IMR-90 (cell line): ENCODE data around the gene STK25. TPM values are rescaled to one million over a fixed set of nuclear protein-coding genes. Genes with fewer than 3 reads are reported as not detected.

Experiments used
- ATAC-seq: fragments of 200-7000 bp; cut with Tn5 transposase; 2 replicates; pipeline ENCODE4 v1.9.1; 2020; ENCODE audit warnings: low read depth, mild to moderate bottlenecking, moderate library complexity
- BruUV-seq: library from RNA; stranded (reverse); fragments of 400-500 nt; replicated peaks from 2 replicates; lab custom pipeline; 2021; lab: Mats Ljungman, UMichigan
- CTCF ChIA-PET: fragments of 300-600 bp; formaldehyde crosslinking; extraction: SDS; loops from one replicate; lab custom pipeline; 2021; ENCODE audit warnings: antibody characterized with exemption; lab: Yijun Ruan, JAX
- POLR2A ChIA-PET: fragments of 300-600 bp; sonication (Branson Sonifier 250); formaldehyde crosslinking; loops from one replicate; lab custom pipeline; 2022; ENCODE audit warnings: antibody characterized with exemption; ENCODE audit not compliant: unreplicated experiment; lab: Charles Lee
- DNase-seq: peaks from one replicate; pipeline ENCODE4 v3.0.0; 2013
- H2AFZ ChIP-seq: replicated peaks from 2 replicates; pipeline ENCODE3; 2013; ENCODE audit warnings: low read length, mild to moderate bottlenecking; ENCODE audit not compliant: poor library complexity
- H2AK5ac ChIP-seq: 2 replicates; pipeline ENCODE4 v1.6.1; 2013; ENCODE audit warnings: low read depth, low read length, inconsistent platforms
- H2AK9ac ChIP-seq: replicated peaks from 2 replicates; pipeline ENCODE3; 2013; ENCODE audit warnings: mild to moderate bottlenecking, low read depth, low read length, moderate library complexity; ENCODE audit not compliant: poor library complexity
- H2BK120ac ChIP-seq: 2 replicates; pipeline ENCODE4 v1.6.1; 2013; ENCODE audit warnings: low read depth, low read length, inconsistent platforms
- H2BK15ac ChIP-seq: 3 replicates; pipeline ENCODE4 v1.6.1; 2013; ENCODE audit warnings: low read depth, low read length, inconsistent platforms
- H2BK20ac ChIP-seq: 2 replicates; pipeline ENCODE4 v1.6.1; 2013; ENCODE audit warnings: low read depth, mild to moderate bottlenecking, inconsistent platforms, low read length, moderate library complexity
- H2BK5ac ChIP-seq: 2 replicates; pipeline ENCODE4 v1.6.1; 2013; ENCODE audit warnings: mild to moderate bottlenecking, low read depth, low read length, inconsistent platforms; ENCODE audit not compliant: poor library complexity, severe bottlenecking
- H3K14ac ChIP-seq: replicated peaks from 2 replicates; pipeline ENCODE4 v1.6.1; 2013; ENCODE audit warnings: low read depth, low read length, inconsistent platforms
- H3K18ac ChIP-seq: 2 replicates; pipeline ENCODE4 v1.6.1; 2013; ENCODE audit warnings: low read depth, low read length, control low read depth
- H3K23ac ChIP-seq: 2 replicates; pipeline ENCODE4 v1.6.1; 2013; ENCODE audit warnings: low read depth, low read length, inconsistent platforms
- H3K27ac ChIP-seq: 2 replicates; pipeline ENCODE4 v1.5.1; 2013; ENCODE audit warnings: mild to moderate bottlenecking, control low read depth, low read length; ENCODE audit not compliant: insufficient read depth
- H3K27me3 ChIP-seq: 2 replicates; pipeline ENCODE4 v1.6.1; 2013; ENCODE audit warnings: low read length; ENCODE audit not compliant: control insufficient read depth, insufficient read depth
- H3K36me3 ChIP-seq: 2 replicates; pipeline ENCODE4 v1.6.1; 2013; ENCODE audit warnings: low read length, mixed read lengths; ENCODE audit not compliant: control insufficient read depth, insufficient read depth
- H3K4ac ChIP-seq: 2 replicates; pipeline ENCODE4 v1.6.1; 2013; ENCODE audit warnings: low read depth, low read length, inconsistent platforms
- H3K4me1 ChIP-seq: 2 replicates; pipeline ENCODE4 v1.6.1; 2013; ENCODE audit warnings: low read length, mixed read lengths; ENCODE audit not compliant: control insufficient read depth, insufficient read depth
- H3K4me2 ChIP-seq: 2 replicates; pipeline ENCODE4 v1.6.1; 2013; ENCODE audit warnings: low read depth, mild to moderate bottlenecking, control low read depth, low read length, moderate library complexity
- H3K4me3 ChIP-seq: 2 replicates; pipeline ENCODE4 v1.5.1; 2013; ENCODE audit warnings: low read depth, mild to moderate bottlenecking, control low read depth, low read length, moderate library complexity; ENCODE audit not compliant: insufficient read depth
- H3K56ac ChIP-seq: 2 replicates; pipeline ENCODE4 v1.6.1; 2013; ENCODE audit warnings: low read length, inconsistent platforms; ENCODE audit not compliant: insufficient read depth; ENCODE audit errors: extremely low read depth
- H3K79me1 ChIP-seq, 2 experiments: 2 replicates each; pipeline ENCODE4 v1.6.1; 2013; ENCODE audit warnings: low read length in 2 of 2, inconsistent platforms in 1 of 2, low read depth in 1 of 2
- H3K9ac ChIP-seq: 2 replicates; pipeline ENCODE4 v1.6.1; 2013; ENCODE audit warnings: low read depth, low read length, control low read depth
- H3K9me1 ChIP-seq: 2 replicates; pipeline ENCODE4 v1.6.1; 2013; ENCODE audit warnings: low read length, inconsistent platforms; ENCODE audit not compliant: insufficient read depth
- H3K9me3 ChIP-seq: 2 replicates; pipeline ENCODE4 v1.6.1; 2013; ENCODE audit warnings: low read length; ENCODE audit not compliant: control insufficient read depth, insufficient read depth
- H4K20me1 ChIP-seq: 2 replicates; pipeline ENCODE4 v1.6.1; 2013; ENCODE audit warnings: low read length, inconsistent platforms; ENCODE audit not compliant: insufficient read depth
- H4K5ac ChIP-seq: 2 replicates; pipeline ENCODE4 v1.6.1; 2013; ENCODE audit warnings: mild to moderate bottlenecking, low read depth, low read length, control low read depth
- H4K8ac ChIP-seq, 2 experiments: 2 replicates each; pipeline ENCODE4 v1.6.1; 2013; ENCODE audit warnings: low read depth in 2 of 2, low read length in 2 of 2, control low read depth in 1 of 2, inconsistent platforms in 1 of 2
- H4K91ac ChIP-seq: 2 replicates; pipeline ENCODE4 v1.6.1; 2013; ENCODE audit warnings: low read depth, low read length, inconsistent platforms; ENCODE audit not compliant: insufficient read depth
- BHLHE40 ChIP-seq: fragments of 150-350 bp; IDR thresholded peaks from 2 replicates; pipeline ENCODE4 v1.6.1; 2016; ENCODE audit warnings: mild to moderate bottlenecking, low read depth, low read length
- CEBPB ChIP-seq: IDR thresholded peaks from 2 replicates; pipeline ENCODE4 v1.6.1; 2012; ENCODE audit warnings: low read depth, low read length, improper control_type of control experiment
- CHD1 ChIP-seq: IDR thresholded peaks from 2 replicates; pipeline ENCODE4 v1.6.1; 2012; ENCODE audit warnings: low read depth, low read length, improper control_type of control experiment
- FOS ChIP-seq: fragments of 150-350 bp; IDR thresholded peaks from 2 replicates; pipeline ENCODE4 v1.6.1; 2016; ENCODE audit warnings: low read depth, low read length
- MAFK ChIP-seq: IDR thresholded peaks from 2 replicates; pipeline ENCODE4 v1.6.1; 2012; ENCODE audit warnings: low read depth, low read length, improper control_type of control experiment
- MAZ ChIP-seq: IDR thresholded peaks from 2 replicates; pipeline ENCODE4 v1.6.1; 2012; ENCODE audit warnings: low read depth, mild to moderate bottlenecking, low read length, improper control_type of control experiment, moderate library complexity, borderline replicate concordance
- MXI1 ChIP-seq: IDR thresholded peaks from 2 replicates; pipeline ENCODE4 v1.6.1; 2012; ENCODE audit warnings: low read depth, mild to moderate bottlenecking, low read length, moderate library complexity, borderline replicate concordance
- NFE2L2 ChIP-seq: fragments of 150-350 bp; IDR thresholded peaks from 2 replicates; pipeline ENCODE4 v1.6.1; 2016; ENCODE audit warnings: low read depth, mild to moderate bottlenecking, low read length
- POLR2A ChIP-seq: IDR thresholded peaks from 2 replicates; pipeline ENCODE4 v1.6.1; 2012; ENCODE audit warnings: mild to moderate bottlenecking, low read depth, low read length
- RAD21 ChIP-seq: IDR thresholded peaks from 2 replicates; pipeline ENCODE4 v1.6.1; 2012; ENCODE audit warnings: low read length, improper control_type of control experiment
- RCOR1 ChIP-seq: IDR thresholded peaks from 2 replicates; pipeline ENCODE4 v1.6.1; 2012; ENCODE audit warnings: mild to moderate bottlenecking, low read length, improper control_type of control experiment; ENCODE audit not compliant: insufficient replicate concordance
- RFX5 ChIP-seq: IDR thresholded peaks from 2 replicates; pipeline ENCODE4 v1.8.0; 2012; ENCODE audit warnings: low read depth, mild to moderate bottlenecking, low read length, moderate library complexity
- SMC3 ChIP-seq: fragments of 150-350 bp; IDR thresholded peaks from 2 replicates; pipeline ENCODE4 v1.6.1; 2016; ENCODE audit warnings: low read depth, mild to moderate bottlenecking, antibody characterized with exemption, low read length, moderate library complexity
- USF2 ChIP-seq: fragments of 150-350 bp; IDR thresholded peaks from 2 replicates; pipeline ENCODE4 v1.6.1; 2017; ENCODE audit warnings: mild to moderate bottlenecking, antibody characterized with exemption, low read length, low read depth
- WGBS, 2 experiments: methylation state at CpG; one replicate each; pipeline versions ENCODE4 v1.1.5 to v1.1.7; 2013; ENCODE audit warnings: missing lambda C conversion rate in 2 of 2; ENCODE audit not compliant: insufficient read length in 1 of 2; ENCODE audit errors: extremely low coverage in 2 of 2; 5-methylcytosine and 5-hydroxymethylcytosine counted together
- dilution Hi-C: fragments of 300-500 bp; cut with HindIII; formaldehyde crosslinking; loops from one replicate; pipeline ENCODE4 v1.14.3; 2018; ENCODE audit warnings: low sequenced_read_pairs; ENCODE audit not compliant: unreplicated experiment
- in situ Hi-C: fragments of 300-500 bp; cut with MboI; formaldehyde crosslinking; loops from 3 replicates; pipeline ENCODE4 v1.14.3; 2019; ENCODE audit warnings: low sequenced_read_pairs, inconsistent platforms, mixed read lengths
- intact Hi-C: fragments of 100-400 bp; cut with micrococcal nuclease; formaldehyde crosslinking; loops from 2 replicates; pipeline ENCODE4 v1.10.0; 2022
- polyA plus RNA-seq, 3 experiments: library from polyadenylated mRNA; depleted of rRNA; stranded (reverse); fragments of >200 nt; gene quantifications; 2 replicates each; pipeline ENCODE4 v1.2.3, GENCODE V29; 2012; ENCODE audit warnings: low replicate concordance in 1 of 3
- total RNA-seq: library from RNA; depleted of rRNA; stranded (reverse); fragments of >200 nt; gene quantifications from 2 replicates; pipeline ENCODE4 v1.2.3, GENCODE V29; 2012
- TF ChIP-seq, protein P1 (sequence below): conservative IDR thresholded peaks from 2 replicates; pipeline ENCODE4 v1.5.1; 2012; ENCODE audit warnings: mild to moderate bottlenecking, low read depth, low read length, improper control_type of control experiment
- TF ChIP-seq, protein P2 (sequence below): fragments of 150-350 bp; IDR thresholded peaks from 2 replicates; pipeline ENCODE4 v1.6.1; 2016; ENCODE audit warnings: low read depth, mild to moderate bottlenecking, low read length, moderate library complexity, borderline replicate concordance

Gene STK25
- total and polyA plus RNA-seq, 2 of the 4 experiments (the other 2 are of a cell fraction), result 258 to 392 TPM

DNA sequence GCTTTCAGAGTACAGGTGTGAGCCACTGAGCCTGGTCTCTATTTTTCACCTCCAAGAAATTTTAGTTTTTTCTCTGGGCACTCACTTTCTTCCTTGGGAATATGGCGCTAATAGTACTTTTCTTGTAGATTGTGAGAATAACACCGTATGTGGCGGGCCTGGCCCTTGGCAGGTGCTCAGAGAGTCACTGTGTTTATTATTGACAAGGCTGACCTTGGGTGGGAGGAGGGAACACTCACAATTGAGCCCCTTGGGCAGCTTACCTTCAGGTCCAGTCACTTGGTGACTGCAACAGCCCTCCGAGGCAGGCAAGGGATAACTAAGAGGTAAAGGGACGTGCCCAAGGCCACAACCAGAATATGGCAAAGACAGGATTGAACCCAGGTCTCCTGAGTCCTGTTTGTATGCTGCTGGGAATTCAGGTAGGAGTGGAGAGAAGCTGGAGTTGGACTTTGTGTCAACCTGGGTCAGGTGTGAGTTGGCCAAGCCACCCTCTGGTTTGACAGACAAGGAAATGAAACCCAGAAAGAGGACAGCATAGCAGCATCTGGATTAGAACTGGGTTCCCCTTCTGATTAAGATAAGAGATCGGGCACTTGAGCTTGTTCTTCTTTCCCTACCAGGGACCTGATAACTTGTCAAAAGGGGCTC is 2.8 kb upstream of the STK25 start:
- H3K27ac ChIP-seq, result no peak overlapping the region
- H3K4me2 ChIP-seq, result no peak overlapping the region
- H4K91ac ChIP-seq, result no peak overlapping the region
- H3K4me3 ChIP-seq, result no peak overlapping the region
- H2AK9ac ChIP-seq, result no peak overlapping the region
- TF ChIP-seq MAZ (no peak), CEBPB (no peak), BHLHE40 (no peak), POLR2A (no peak), RFX5 (no peak), CHD1 (no peak), MAFK (no peak), USF2 (no peak), MXI1 (no peak), RCOR1 (no peak), FOS (no peak), RAD21 (no peak), SMC3 (no peak), NFE2L2 (no peak)
- TF ChIP-seq, protein P1, sequence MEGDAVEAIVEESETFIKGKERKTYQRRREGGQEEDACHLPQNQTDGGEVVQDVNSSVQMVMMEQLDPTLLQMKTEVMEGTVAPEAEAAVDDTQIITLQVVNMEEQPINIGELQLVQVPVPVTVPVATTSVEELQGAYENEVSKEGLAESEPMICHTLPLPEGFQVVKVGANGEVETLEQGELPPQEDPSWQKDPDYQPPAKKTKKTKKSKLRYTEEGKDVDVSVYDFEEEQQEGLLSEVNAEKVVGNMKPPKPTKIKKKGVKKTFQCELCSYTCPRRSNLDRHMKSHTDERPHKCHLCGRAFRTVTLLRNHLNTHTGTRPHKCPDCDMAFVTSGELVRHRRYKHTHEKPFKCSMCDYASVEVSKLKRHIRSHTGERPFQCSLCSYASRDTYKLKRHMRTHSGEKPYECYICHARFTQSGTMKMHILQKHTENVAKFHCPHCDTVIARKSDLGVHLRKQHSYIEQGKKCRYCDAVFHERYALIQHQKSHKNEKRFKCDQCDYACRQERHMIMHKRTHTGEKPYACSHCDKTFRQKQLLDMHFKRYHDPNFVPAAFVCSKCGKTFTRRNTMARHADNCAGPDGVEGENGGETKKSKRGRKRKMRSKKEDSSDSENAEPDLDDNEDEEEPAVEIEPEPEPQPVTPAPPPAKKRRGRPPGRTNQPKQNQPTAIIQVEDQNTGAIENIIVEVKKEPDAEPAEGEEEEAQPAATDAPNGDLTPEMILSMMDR, result no peak
- TF ChIP-seq, protein P2, sequence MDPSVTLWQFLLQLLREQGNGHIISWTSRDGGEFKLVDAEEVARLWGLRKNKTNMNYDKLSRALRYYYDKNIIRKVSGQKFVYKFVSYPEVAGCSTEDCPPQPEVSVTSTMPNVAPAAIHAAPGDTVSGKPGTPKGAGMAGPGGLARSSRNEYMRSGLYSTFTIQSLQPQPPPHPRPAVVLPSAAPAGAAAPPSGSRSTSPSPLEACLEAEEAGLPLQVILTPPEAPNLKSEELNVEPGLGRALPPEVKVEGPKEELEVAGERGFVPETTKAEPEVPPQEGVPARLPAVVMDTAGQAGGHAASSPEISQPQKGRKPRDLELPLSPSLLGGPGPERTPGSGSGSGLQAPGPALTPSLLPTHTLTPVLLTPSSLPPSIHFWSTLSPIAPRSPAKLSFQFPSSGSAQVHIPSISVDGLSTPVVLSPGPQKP, result no peak
- H3K23ac ChIP-seq, result no peak overlapping the region
- no peak overlapping the region for H2BK20ac ChIP-seq
- no peak overlapping the region for H3K18ac ChIP-seq
- no peak overlapping the region for H4K8ac ChIP-seq
- dilution Hi-C loops (no loop called here), intact Hi-C loops (no loop called here), in situ Hi-C loops (no loop called here)
- H4K20me1 ChIP-seq, result peaks cover 17% of the 10 kb centered on the region
- no peak overlapping the region for H3K14ac ChIP-seq
- no peaks in the 10 kb centered on the region for H3K9me3 ChIP-seq
- peaks cover 20% of the 10 kb centered on the region for H3K9me1 ChIP-seq
- no peak overlapping the region for H4K5ac ChIP-seq
- H3K4me1 ChIP-seq, result peaks cover 13% of the 10 kb centered on the region
- H3K9ac ChIP-seq, result no peak overlapping the region
- no peak overlapping the region for H2AK5ac ChIP-seq
- DNase-seq (no peak), ATAC-seq (no peak)
- H2BK15ac ChIP-seq, result no peak overlapping the region
- POLR2A ChIA-PET, result no interaction called here
- BruUV-seq, result no TSS peak
- no peaks in the 10 kb centered on the region for H3K27me3 ChIP-seq
- H2AFZ ChIP-seq, result no peak overlapping the region
- 100% methylated on average over 1 of the region's 6 CpGs; no CpG with 5 or more reads in 1 of the 2 experiments for WGBS, 2 experiments
- no peak overlapping the region for H3K4ac ChIP-seq
- H3K36me3 ChIP-seq, result no peaks in the 10 kb centered on the region
- H3K79me1 ChIP-seq, result peaks cover 11 to 27% of the 10 kb centered on the region in 2 experiments; a peak in 3 of 4 replicates
- no peak overlapping the region for H2BK5ac ChIP-seq
- CTCF ChIA-PET, result interaction anchor here (0.6 kb wide), 1 partner anchor 39 kb away, joined by 3 read pairs; no protein-coding TSS in a partner anchor
- H2BK120ac ChIP-seq, result no peak overlapping the region
- H3K56ac ChIP-seq, result no peak overlapping the region
